ENCODE results near the gene IFT81.
"Not testable (repeated sequence)": the region's sequence is repeated elsewhere in the genome, so short reads cannot be mapped to it uniquely, and the experiment has no call there.

IFT81 gene

DNA sequence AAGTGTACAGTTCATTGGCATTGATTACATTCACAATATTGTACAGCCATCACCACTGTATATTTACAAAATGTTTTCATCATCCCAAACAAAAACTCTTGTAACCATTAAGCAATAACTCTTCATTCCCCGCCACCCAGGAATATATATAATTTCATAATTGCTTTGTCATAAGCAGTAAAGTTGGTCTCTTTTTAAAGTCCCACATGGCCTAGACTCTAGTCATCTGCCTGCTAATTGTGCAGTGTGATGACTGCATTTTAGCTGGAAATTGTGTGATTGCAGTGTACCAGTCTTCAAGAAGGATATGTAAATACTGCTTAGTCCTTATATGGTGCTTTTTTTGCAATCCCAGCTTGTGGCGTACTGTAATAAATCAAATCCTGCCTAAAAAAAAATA lies 81.8 kb downstream of the IFT81 start:
- DNase-seq (ENCODE audit: low spot score), result no peak

GRCh38 chr12:110211639-110212536 lies 87.7 kb downstream of the IFT81 start:
- not testable (repeated sequence) for DNase-seq (ENCODE audit: low spot score)

- DNase-seq (ENCODE audit: low spot score), result no peak
These were observed 94.0 kb downstream of the IFT81 start for GRCh38 chr12:110217996-110218674.

GRCh38 chr12:110222027-110222426 lies 97.9 kb downstream of the IFT81 start:
- DNase-seq (ENCODE audit: low spot score), result no peak

- no peak for DNase-seq (ENCODE audit: low spot score)
These were observed 98.3 kb downstream of the IFT81 start for GRCh38 chr12:110222433-110222832.

GRCh38 chr12:110223777-110224378 lies 99.7 kb downstream of the IFT81 start:
- peak; percentile 47 for DNase-seq (ENCODE audit: low spot score)

DNA sequence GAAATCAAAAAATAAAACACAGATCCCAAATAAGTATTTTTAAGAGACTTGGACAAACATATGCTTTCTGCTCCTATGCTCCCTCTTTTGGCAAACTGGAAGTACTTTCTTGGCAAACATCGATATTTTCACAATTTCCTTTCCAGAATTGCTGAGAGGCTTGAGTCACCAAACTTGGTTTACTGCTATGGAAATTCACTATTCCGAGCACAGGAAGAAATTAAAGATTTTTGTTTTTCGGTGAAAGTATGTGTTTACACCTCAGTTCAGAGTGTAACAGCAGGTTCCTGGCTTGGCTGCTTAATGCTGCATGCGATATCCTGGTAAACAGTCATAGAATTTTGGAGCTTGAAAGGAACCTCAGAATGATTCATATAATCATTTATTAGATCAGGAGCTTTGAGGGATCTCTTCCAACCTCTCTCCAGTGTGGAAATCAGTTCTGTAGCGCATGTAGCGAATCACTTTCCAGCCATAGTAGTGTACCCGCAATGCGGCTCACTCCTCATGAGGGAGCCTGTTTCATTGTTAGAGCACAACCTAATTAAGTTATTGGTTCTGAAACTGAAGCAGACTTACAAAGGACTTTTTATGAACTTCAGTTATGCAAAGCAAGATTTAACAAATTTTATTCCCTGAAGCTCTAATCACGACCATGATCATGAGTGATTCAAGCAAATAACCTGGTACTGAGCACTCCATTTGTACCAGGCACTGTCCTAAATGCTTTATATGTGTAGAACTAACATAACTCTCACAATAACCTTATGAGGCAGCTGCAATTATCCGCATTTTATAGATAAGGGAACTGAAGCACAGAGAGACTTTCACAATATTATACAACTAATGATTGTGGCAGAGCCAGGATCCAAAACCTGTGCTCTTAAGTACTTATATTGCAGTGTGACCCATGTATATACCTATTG lies 100.5 kb downstream of the IFT81 start:
- peak; percentile 77 for DNase-seq (ENCODE audit: low spot score)

- no peak for DNase-seq (ENCODE audit: low spot score)
These were observed 103.0 kb downstream of the IFT81 start for GRCh38 chr12:110227138-110227537.

DNA sequence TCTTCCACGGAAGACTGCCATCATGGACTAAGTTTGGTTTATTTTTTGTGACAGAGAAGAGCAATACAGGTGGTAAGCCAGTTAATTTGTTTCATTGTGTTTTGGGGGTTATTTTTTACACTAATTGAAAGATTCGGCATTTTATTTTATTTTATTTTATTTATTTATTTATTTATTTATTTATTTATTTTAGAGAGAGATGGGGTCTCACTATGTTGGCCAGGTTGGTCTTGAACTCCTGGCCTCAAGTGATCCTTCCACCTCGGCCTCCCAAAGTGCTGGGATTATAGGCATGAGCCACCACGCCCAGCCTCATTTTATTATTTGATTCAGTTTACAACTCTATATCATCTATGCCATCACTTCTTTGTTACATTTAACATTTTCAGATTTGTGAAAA lies 104.2 kb downstream of the IFT81 start:
- DNase-seq (ENCODE audit: low spot score), result not testable (repeated sequence)

DNA sequence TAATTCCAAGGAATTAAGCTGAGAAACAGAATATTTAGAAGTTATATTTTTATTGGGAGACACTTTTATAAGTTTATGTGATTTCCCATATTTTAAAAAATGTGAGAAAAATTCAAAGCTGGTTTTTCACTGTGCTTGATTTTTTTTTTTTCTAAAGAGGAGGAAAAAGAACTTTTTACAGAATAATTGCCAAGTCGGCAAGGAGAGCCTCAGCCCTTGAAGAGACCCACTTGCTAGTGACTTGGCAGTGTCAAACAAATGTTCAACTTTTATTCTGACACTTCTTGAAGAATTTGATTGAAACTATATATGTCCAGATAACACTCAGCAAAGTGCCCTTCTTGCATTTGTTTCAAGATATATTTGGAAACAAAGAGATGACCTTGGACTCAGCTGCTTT lies 104.6 kb downstream of the IFT81 start:
- DNase-seq (ENCODE audit: low spot score), result no peak

DNA sequence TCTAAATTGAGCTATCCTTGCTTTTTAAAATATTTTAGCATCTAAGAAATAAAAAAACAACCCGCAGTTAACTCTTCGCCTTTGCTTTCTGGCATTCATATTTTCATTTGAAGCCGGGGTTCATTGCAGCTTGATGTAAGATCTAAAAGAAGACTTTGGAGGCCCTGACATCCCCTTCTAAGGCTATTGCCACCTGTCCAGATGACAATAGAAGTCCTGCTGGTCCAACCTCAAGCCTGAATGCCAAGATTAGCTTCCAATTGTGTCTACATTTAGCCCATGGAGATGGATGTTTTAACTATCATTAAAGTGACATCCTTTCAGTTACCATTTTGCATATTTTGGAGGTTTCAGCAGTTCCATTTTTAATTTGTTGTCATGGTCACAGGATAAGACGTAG lies 105.3 kb downstream of the IFT81 start:
- no peak for DNase-seq (ENCODE audit: low spot score)

DNA sequence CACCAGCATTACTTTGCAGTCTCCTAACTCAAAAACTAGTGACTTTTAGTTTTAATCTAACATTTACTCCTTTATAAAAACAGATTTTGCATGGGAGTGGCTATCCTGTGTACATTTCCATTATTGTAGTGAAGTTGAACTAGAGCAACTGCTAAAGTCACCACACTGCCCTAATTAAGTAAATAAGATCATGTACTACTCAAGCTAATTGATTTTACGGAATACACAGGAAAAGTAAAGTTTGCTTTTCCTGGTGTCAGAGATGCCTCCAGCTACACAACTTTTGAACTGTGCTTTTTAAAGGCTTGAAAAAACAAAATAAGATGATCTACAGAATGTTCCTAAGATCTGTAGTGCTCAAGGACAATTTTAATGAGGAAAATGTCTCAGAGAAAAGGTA lies 106.5 kb downstream of the IFT81 start:
- DNase-seq (ENCODE audit: low spot score), result no peak

DNA sequence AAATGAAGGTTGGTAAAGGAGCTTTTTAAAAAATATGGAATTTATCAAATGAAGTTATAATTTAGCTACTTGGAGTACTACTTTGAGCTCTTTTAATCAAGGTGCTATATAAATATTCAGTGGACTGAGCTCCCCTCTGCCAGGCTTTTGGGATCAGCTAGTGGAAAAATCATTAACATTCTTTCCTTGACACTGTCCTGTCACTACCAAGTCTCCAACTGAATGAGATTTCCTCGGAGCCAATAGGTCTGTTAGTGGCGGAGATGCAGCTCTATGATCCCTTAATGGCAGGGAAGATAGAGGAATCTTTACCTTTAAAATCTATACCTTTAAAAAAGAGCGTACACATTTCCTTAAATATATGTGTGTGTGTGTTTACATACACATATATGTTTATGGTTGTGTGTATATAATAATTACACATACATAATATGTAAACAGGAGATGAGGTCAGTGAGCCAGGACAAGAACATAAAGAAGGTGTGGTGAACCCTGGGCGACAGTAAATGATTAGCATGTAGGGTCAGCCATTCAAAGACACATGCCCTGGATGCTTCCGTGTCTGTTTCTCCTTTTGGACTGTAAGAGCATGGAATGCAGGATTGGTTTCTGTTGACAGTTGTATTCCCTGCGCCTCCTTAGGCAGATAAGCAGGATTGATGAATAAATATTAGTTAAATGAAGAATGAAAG lies 109.2 kb downstream of the IFT81 start:
- DNase-seq (ENCODE audit: low spot score), result no peak

DNA sequence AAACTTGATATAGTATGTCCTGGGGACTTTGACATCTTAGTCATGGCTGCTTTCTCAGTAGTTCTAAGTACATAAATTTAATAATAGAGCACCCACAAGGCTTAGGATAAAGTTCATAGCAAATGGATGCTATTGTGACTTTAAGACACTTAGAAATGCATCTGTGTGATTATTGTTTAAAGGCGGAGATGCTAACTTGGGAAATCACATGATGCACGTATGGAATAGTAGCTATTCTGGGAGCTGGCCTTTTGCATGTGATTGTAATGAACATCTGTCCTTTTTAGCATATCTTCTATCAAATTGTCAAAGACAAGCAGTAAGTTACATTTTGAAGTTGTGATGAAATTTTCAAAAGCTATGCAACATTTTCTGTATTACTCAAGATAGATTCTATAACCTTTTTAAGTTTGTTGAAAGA lies 110.2 kb downstream of the IFT81 start:
- DNase-seq (ENCODE audit: low spot score), result no peak

- DNase-seq (ENCODE audit: low spot score), result no peak
These were observed 110.6 kb downstream of the IFT81 start for GRCh38 chr12:110234755-110235154.

DNA sequence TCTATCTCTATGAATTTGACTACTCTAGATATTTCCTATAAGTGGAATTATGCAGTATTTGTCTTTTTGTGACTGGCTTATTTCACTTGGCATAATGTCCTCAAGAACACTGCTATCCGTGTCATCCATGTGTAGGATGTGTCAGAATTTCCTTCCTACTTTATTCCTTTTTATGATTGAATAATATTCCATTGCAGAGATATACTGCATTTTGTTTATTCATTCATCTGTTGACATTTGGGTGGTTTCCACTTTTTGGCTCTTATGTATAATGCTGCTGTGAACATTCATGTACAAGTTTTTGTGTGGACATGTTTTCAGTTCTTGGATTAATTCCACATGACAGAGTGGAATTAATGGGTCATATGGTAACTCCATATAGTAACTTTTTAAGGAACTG lies 111.2 kb downstream of the IFT81 start:
- no peak for DNase-seq (ENCODE audit: low spot score)

GRCh38 chr12:110243227-110243626 lies 119.1 kb downstream of the IFT81 start:
- DNase-seq (ENCODE audit: low spot score), result no peak

DNA sequence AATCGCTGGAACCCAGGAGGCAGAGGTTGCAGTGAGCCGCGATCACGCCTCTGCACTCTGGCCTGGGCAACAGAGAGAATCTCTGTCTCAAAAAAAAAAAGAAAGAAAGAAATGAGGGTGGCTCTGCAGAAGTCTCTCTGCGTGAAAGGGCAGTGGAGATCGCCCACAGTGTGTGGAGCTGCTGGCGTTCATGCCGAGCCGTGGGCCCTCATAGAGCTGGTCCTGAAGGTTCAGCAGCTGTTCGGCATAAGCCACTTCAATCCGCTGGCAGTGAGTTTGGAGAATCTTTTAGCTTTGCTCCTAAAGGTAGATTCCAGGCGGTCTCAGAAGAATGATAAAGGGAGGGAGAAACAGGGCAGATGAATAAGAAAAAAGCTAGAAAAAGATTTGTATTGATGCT lies 120.2 kb downstream of the IFT81 start:
- no peak for DNase-seq (ENCODE audit: low spot score)

DNA sequence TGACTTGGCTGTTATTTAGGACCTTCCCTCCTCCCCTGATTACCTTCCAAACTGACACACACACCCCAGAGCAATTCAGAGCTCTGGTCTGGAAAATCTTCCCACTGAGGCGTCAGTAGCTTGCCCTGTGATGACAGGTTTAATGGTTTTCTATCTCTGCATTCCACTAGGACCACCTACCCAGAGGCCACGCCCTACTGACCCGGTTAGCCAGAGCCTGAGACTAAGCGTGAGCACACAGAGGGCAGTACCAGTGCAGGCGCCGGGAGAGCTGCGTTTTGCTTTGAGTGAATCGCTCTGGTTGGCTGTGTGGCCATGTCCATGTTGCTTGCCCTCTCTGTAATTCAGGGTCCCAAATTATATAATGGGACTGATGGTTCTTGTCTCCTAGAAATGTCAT lies 120.7 kb downstream of the IFT81 start:
- DNase-seq (ENCODE audit: low spot score), result no peak

GRCh38 chr12:110245369-110245772 lies 121.2 kb downstream of the IFT81 start:
- DNase-seq (ENCODE audit: low spot score), result no peak

- no peak for DNase-seq (ENCODE audit: low spot score)
These were observed 122.6 kb downstream of the IFT81 start for GRCh38 chr12:110246636-110247339.

Data from RKO (cell line).